NCI-H82 treated with DMSO at 0.1 percent for 48 hours (cell line): Measurements from ENCODE around the gene ATF7IP.

Experiments used
- DNase-seq: peaks from one replicate; lab custom pipeline; 2025; ENCODE audit not compliant: unreplicated experiment; lab: John Stamatoyannopoulos, UW

ATF7IP gene

DNA sequence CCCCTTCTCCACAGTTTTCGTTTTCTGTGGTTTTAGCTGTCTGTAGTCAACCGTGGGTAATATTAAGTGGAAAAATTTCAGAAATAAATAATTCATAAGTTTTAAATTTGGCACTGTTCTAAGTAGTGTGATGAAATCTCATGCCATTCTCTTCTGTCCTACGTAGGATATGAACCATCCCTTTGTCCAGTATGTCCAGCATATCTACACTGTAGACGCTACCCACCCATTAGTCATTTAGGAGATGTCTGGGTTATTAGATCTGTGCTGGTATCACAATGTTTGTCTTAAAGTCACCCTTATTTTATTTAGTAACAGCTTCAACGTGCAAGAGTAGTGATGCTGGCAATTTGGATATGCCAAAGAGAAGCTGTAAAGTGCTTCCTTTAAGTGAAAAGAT lies 44.7 kb downstream of the ATF7IP start:
- no peak for DNase-seq

DNA sequence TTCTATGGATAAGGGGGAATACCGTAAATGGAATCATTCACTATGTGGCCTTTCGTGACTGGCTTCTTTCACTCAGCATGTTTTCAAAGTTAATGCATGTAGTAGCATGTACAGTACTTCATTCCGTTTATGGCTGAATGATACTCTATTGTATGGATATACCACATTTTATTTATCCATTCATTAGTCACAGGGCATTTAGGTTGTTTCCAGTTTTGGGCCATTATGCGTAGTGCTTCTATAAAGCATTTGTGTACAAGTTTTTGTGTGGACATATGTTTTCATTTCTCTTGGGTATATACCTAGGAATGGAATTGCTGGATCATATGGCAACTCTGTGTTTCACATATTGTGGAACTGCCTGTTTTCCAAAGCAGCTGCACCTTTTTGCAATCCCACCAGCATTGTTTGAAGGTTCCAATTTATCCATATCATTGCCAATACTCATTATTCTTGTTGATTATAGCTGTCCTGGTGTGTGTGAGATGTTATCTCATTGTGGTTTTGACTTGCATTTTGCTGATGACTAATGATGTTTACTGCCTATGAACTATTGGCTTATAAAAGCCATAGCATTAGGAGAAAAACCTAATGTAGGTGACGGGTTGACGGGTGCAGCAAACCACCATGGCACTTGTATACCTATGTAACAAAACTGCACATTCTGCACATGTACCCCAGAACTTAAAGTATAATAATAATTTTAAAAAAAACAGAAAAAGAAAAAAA lies 45.5 kb downstream of the ATF7IP start:
- DNase-seq, result no peak

DNA sequence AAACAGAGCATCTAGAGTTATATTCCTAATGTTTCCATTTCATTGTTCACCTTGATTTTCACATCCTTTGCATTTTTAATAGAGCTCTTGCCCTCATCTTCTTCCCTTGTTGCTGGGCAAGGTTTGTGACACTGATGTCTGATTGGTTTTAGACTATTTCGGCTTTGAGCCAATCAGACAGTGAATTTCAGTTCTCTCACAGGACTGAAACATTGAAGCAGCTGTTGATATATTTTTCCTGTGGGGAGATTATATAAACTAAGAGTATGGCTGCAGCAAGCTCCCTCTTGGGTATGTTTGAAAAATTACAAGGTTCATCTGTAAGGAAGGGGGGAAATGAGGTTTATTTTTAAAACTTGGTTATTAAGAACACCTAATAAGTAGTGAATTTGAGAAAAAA lies 51.2 kb downstream of the ATF7IP start:
- DNase-seq, result peak; percentile 59

DNA sequence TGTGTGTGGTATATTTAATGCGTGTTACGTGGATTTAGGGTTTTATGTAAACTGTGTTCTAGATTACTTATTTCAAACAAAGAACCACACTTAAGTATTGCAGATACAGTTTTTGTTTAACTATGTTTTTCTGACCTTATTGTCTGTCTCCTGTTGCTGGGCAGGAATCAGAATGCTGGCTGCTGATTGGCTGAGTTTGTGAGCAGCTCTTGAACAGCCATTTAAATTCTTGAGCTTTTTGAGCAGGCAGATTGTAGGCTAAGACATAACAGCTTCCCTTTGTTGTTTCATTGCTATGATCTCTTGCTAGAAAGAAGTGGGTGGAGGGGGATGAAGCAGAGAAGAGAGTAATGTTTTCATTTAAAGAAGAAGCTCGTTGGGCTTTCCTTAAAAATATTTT lies 52.2 kb downstream of the ATF7IP start:
- DNase-seq, result peak; percentile 68

DNA sequence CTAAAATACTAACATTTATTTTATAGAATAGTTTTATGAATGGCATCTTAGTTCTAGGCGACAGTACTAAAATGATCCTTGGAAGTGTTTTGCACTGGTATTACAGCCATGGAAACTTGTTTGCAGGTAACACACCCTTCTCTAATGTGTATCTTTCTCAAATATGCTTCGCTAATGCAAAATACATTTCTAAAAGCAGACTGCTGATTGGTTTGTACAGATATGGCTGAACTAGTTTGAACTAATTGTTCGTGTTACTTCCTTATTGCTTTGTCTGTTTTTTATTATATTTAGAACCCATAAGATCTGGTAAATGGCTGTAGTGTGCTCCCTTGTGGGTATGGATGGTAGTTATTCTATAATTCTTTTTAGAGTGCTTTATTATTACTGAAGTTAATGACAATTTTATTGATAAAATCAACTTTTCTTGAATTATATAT lies 53.0 kb downstream of the ATF7IP start:
- peak; percentile 7 for DNase-seq

DNA sequence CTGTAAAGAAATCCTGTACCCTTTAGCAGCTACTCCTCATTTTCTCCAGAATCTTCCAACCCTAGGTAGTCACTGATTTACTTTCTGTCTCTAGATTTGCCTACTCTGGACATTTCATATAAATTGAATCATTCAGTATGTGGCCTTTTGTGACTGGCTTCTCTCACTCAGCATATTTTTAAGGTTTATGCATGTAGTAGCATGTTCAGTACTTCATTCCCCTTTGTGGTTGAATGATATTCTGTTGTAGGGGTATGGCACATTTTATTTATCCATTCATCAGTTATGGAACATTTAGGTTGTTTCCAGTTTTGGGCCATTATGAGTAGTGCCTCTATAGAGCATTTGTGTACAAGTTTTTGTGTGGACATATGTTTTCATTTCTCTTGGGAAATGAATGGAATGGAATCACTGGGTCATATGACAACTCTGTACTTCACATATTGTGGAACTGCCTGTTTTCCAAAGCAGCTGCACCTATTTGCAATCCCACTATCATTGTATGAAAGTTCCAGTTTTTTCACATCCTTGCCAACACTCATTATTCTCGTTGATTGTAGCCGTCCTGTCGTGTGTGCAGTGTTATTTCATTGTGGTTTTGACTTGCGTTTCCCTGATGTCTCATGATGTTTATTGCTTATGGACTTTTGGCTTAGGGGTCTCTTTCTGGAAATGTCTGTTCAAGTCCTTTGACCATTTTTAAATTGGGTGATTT lies 57.2 kb downstream of the ATF7IP start:
- no peak for DNase-seq

DNA sequence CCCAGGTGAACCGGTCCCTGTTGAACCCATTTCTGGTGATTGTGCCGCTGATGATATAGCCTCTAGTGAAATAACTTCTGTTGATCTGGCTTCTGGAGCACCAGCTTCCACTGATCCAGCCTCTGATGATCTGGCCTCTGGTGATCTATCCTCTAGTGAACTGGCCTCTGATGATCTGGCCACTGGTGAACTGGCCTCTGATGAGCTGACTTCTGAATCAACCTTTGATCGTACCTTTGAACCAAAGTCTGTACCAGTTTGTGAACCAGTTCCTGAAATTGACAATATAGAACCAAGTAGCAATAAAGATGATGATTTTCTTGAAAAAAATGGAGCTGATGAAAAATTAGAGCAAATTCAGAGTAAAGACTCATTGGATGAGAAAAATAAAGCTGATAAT lies 59.1 kb downstream of the ATF7IP start:
- DNase-seq, result no peak

DNA sequence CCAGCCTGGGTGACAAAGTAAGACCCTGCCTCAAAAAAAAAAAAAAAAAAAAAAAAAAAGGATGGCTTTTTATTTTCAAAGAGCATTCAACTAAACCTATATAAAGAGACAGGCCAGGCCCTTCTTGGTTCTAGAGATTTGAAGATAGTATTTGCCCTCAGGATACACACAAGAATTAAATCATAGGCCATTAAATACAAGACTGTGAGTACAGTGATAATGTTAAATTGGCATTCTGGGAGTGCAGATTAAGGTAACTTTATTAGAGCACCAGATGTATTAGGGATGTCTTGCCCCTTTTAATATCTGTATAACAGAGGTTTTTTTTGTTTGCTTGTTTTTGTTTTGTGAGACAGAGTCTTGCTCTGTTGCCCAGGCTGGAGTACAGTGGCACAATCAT lies 61.3 kb downstream of the ATF7IP start:
- DNase-seq, result no peak

DNA sequence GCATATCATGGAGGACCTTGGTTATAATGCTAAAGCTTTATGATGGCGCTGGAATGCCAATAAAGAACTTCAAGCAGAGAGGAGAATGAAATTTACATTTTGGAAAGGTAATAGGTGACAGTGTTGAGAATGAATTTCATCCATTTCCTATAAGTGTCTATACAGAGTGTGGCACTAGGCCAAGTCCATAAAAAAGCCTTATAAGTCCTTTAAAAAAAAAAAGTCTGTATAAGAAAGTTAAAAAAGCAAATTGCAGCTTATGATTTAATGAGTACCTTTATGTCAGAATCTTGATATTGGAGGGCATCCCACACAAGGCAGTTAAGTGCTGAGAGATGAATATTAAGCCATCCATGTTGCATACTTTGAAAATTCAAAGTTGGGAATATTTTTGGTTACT lies 62.4 kb downstream of the ATF7IP start:
- no peak for DNase-seq

DNA sequence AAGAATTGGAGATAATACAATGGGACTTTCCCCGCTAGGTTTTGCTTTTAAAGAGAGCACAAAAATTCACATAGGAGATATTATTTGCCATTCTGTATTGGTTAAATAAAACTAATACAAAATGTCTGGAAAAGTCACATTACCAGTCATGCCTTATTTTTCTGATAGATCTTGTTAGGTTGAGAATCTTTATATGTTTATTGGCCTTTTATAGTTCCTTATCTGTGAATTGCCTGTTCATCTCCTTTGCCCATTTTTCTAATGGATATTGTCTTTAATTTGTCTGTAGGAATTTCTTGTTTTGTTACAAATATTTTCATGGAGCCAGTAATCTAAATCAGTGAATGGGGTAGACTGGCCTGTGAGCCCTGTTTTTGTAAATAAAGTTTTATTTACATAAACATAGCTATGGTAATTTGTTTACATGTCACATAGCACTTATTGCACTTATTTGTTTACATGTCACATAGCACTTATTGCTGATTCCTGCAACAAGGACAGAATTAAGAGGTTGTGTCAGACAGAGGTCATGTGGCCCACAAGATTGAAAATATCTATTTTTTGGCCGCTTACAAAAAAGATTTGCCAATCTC lies 65.0 kb downstream of the ATF7IP start:
- DNase-seq, result no peak

DNA sequence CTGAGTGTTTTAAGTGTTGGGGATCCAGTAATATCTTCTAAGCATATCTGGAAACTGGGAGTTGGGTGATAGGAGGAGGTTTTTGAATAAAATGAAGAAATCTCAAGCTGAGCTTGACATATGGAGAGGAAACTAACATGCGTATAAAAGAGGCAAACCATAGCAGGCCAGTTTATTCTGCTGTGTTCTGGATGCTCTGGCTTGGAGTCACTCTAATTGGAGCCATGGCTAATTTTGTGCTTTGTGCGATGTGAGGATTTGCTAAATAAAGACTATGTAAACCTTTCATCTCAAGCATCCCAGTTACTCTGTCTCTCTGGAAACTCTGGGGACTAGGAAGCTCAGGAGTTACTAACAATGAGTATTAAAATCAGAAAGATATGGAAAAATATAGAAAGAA lies 66.5 kb downstream of the ATF7IP start:
- DNase-seq, result no peak

DNA sequence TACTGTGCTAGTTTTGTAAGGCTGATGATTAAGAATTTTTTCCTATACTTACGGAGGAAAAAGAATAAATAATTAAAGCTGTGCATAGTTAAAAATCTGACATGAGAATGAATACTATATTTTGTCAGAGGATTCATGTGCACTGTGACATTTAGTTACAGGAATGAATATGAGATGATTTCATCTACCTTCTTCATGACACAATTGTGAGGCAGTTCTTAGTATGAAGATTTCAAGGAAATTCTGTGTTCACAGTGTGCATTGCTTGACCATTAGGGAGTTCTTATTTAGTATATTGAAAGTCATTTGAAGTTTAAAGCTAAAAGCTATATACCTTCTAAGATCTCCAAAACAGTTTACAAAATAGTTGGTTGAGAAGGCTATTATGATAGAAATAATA lies 70.1 kb downstream of the ATF7IP start:
- DNase-seq, result no peak

DNA sequence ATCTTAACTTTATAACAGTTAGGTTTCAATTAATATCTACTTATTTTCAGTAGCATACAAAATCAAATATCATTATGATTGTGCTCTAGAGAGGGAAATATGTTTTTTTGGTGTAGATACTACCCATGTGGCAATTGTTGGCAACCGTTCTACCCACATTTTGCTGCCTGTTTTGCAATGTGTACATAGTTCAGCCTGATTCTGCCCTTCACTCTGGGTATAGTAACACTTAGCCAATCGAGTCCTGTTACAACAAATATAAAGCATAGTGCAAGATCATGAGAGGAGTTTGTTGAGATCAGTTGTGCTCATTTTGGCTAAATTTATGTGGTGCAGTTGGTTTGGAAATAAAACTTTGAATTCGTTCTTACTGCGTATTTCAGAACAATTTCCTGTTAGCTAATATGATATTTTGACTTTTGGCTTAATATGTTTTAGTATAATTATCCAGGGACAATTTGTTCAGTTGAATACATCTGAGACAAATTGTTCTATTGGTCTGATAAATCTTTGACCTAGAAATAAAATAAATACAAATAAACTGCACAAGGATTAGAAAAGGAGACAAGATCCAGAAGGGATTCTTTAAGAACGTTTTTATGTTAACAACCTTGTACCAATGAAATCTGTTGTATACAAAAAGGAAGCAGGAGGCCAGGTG lies 76.9 kb downstream of the ATF7IP start:
- no peak for DNase-seq

DNA sequence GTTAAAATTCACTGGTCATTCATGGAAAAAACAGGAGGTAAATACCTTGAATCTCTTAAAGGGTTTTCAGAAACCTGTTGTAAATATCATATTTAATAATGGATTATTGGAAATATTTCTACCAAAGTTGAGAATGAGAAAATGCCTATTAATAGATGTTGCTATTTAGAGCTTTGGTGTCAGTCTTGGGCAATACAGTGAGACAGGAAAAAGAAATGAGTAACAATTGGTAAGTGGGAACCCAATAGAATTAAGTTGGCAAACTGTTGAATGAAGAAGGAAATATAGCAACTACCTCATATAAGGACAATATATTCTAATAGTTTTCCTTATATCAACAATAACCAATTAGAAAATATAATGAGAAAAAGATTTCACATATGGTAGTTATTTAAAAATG lies 78.0 kb downstream of the ATF7IP start:
- no peak for DNase-seq

DNA sequence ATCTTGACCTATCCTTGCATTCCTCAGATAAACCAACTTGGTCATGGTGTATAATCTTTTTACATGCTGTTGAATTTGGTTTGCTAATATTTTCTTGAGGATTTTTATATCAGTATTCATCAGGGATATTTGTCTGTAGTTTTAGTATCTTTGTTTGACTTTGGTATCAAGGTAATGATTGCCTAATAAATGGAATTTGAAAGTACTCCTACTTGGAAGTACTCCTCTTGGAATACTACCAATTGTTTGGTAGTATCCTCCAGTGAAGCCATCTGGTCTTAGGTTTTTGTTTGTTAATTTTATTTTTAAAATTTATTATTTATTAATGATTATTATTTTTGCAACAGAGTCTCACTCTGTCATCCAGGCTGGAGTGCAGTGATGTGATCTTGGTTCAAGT lies 85.0 kb downstream of the ATF7IP start:
- no peak for DNase-seq

DNA sequence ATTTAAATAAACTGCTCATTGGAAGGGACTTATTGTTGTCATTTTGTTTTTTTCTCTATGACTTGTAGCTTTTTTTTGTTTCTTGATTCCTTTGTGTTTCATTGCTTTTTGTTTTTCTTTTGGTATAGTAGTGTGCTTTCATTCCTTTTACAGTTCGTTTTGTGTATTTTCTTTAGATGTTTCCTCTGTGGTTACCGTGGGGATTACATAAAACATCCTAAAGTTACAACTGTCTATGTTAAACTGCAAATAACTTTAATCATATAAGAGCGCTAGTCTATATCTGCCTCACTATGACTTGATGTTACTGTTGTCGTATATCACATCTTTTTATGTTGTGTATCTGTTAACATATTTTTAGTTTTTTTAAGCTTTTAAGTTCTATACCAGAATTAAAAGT lies 86.9 kb downstream of the ATF7IP start:
- DNase-seq, result no peak

DNA sequence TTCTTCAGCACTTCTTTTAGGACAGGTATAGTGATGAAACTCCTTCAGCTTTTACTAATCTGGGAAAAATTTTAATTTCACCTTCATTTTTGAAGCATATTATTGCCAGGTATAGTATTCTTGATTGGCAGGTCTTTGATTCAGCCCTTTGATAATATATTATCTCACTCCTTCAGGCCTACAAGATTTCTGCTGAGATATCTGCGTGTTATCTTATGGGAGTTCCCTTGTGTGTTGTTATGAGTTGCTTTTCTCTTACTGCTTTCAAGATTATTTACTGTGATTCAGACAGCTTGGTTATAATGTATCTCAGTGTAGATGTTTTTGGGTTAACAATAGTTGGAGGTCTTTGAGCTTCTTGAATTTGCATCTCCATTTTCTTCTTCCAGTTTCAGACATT lies 87.4 kb downstream of the ATF7IP start:
- DNase-seq, result no peak

DNA sequence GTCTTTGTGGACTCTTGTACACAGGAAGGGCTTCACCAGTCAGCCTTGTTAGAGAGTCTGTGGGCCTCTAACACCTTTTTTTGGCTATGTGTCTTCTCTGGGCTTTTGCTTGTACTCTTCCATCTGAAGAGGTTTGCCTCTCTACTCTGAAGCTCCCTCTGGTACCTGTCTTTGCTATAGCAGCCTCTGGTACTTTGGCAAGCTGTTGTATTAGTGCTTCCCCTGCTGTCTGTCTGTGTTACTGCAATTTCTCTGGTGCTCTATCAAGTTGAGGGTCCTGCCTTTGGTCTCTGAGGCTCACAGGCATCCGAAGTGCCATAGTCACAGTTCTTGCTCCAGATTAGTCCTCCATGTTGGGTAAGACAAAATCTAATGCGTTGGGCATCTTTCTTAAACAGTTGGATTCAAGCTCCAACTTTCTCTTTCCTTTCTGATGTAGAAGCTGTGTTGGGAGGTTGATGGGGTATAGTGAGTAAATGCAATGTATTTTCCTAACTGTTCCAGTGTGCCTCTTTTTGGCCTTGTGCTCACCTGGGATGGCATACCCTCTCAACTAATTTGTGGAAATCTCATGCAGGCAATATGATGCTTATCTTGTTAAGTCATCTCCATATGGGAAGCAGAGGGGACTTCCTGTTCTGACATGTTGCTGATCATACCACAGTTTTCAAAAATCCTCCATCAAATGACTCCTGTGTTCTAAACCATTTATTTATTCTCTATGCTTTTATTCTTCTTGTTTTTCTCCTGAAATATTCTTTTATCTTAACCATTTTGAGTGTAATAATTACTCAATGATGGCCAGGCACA lies 88.8 kb downstream of the ATF7IP start:
- peak; percentile 81 for DNase-seq

DNA sequence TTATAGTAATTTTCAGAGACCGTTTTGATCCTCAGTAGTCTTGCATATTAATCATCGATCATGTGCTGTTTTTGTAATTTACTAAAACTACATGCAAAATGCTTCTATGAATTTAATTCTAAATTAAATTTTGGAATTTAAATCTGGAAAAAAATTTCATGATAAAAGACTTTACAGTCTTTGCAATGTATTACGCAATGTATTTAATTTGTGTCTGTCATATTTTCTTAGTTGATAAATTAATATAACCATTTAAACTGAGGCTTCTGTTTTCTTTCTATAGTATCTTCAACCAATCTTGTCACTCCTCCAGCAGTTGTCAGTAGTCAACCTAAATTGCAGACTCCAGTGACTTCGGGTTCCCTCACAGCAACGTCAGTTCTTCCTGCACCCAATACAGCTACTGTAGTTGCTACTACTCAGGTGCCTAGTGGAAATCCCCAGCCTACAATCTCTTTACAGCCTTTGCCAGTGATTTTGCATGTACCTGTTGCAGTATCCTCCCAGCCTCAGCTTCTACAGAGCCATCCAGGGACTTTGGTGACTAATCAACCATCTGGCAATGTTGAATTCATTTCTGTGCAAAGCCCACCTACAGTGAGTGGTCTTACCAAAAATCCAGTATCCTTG lies 94.8 kb downstream of the ATF7IP start:
- DNase-seq, result no peak

DNA sequence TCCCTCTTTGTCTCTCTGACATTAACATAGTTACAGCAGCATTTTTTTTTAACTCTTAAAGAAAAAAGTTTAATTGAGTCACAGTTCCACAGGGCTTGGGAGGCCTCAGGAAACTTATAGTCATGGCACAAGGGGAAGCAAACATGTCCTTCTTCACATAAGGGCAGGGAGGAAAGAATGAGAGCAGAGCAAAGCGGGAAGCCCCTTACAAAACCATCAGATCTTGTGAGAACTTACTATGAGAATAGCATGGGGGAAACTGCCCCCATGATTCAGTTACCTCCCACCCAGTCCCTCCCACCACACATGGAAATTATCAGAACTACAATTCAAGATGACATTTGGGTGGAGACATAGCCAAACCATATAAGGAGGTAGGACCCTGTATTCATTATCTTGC lies 106.0 kb downstream of the ATF7IP start:
- DNase-seq, result no peak
